Activated T-cell treated with anti-CD3 and anti-CD28 coated beads, Interleukin-2, amount 50 U/mL, for 1 hour (primary cell): ENCODE measurements around the gene PDLIM1.
"Not testable (repeated sequence)": the region's sequence is repeated elsewhere in the genome, so short reads cannot be mapped to it uniquely, and the experiment has no call there.

Experiments
- DNase-seq: peaks from one replicate; pipeline ENCODE4 v3.0.0-alpha.2; 2020

Gene PDLIM1

GRCh38 chr10:95237376-95238170 is 53.2 kb downstream of the PDLIM1 start:
- DNase-seq = no peak

GRCh38 chr10:95236068-95236903 is 54.5 kb downstream of the PDLIM1 start:
- DNase-seq = no peak

- no peak for DNase-seq
Observed at GRCh38 chr10:95235676-95236067, 55.1 kb downstream of the PDLIM1 start.

- DNase-seq = no peak
Observed at GRCh38 chr10:95234951-95235350, 55.9 kb downstream of the PDLIM1 start.

GRCh38 chr10:95233377-95234034 is 57.3 kb downstream of the PDLIM1 start:
- DNase-seq = no peak

GRCh38 chr10:95230677-95231586 is 59.9 kb downstream of the PDLIM1 start:
- DNase-seq = peak; percentile 55

- DNase-seq = no peak
Observed at GRCh38 chr10:95229724-95230627, 60.8 kb downstream of the PDLIM1 start.

- DNase-seq = not testable (repeated sequence)
Observed at GRCh38 chr10:95228934-95229723, 61.7 kb downstream of the PDLIM1 start.

- DNase-seq = no peak
Observed at GRCh38 chr10:95225136-95225535, 65.7 kb downstream of the PDLIM1 start.

- DNase-seq = no peak
Observed at GRCh38 chr10:95221124-95221523, 69.7 kb downstream of the PDLIM1 start.

GRCh38 chr10:95220539-95220938 is 70.3 kb downstream of the PDLIM1 start:
- no peak for DNase-seq

GRCh38 chr10:95217476-95217875 is 73.3 kb downstream of the PDLIM1 start:
- DNase-seq = no peak

- no peak for DNase-seq
Observed at GRCh38 chr10:95214793-95215192, 76.0 kb downstream of the PDLIM1 start.

- no peak for DNase-seq
Observed at GRCh38 chr10:95214369-95214768, 76.4 kb downstream of the PDLIM1 start.

GRCh38 chr10:95211606-95212279 is 79.1 kb downstream of the PDLIM1 start:
- DNase-seq = no peak

GRCh38 chr10:95209509-95210127 is 81.2 kb downstream of the PDLIM1 start:
- DNase-seq = no peak

- DNase-seq = no peak
Observed at GRCh38 chr10:95208702-95209391, 82.0 kb downstream of the PDLIM1 start.

GRCh38 chr10:95202865-95203264 is 87.9 kb downstream of the PDLIM1 start:
- not testable (repeated sequence) for DNase-seq

- no peak for DNase-seq
Observed at GRCh38 chr10:95201736-95202135, 89.1 kb downstream of the PDLIM1 start.
